Measurements from ENCODE around the gene POU3F3.

The POU3F3 gene

DNA sequence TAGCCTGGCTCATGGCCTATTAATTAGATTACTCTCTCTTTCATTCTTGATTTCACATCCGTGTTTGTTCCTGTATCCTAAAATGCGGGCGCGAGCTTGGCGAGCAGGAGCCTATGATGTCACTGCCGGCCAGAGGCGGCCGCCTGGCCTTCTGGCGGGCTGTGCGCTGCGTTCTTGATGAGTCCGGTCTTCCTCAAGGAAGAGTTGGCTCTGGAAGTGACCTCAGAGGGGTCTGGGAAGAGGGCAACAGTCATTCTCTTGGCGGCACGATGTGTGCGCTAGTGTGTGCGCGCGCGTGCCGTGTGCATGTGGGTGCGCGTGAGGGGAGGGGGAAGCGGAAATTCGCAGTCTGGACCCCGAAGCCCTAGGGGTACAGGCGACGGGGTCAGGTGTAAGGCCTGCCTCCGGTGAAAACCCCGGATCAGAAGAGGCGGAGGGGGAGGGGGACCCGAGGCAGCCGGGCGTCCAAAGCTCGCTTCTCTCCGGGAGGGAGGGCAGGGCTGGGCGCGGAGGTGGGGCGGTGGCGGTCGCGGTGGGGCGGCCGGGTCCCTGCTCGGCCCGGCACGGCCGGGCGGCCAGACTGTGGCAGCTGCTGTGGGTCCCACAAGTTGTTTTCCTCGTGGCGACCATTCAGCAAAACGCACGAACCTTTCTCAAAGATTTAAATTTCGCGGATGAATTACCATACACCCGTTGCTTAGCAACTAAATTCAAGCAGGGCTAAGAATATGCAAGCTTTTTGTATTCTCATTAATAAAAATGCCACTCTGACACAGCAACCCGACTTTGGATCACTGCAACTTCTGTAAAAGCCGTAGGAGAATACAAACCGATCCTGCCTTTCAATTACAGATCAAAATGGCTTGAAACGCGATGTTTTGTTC is 8.4 kb downstream of the POU3F3 start:
- peak; percentile 83 for DNase-seq

DNA sequence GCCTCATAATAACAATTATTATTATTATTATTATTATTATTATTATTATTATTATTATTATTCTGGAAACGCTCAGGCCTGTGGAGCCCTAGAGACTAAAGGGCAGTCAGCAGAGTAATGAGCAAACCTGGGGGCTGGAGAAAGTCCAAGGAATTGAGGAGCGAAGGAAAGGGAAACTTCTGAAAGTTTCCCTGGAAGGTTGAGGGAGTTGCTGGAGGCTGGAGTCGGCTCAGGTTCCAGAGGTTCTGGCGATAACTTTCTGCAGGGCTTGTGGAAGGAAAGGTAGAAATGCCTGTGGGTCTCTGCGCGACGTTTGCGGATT is 9.2 kb downstream of the POU3F3 start:
- DNase-seq: no peak

DNA sequence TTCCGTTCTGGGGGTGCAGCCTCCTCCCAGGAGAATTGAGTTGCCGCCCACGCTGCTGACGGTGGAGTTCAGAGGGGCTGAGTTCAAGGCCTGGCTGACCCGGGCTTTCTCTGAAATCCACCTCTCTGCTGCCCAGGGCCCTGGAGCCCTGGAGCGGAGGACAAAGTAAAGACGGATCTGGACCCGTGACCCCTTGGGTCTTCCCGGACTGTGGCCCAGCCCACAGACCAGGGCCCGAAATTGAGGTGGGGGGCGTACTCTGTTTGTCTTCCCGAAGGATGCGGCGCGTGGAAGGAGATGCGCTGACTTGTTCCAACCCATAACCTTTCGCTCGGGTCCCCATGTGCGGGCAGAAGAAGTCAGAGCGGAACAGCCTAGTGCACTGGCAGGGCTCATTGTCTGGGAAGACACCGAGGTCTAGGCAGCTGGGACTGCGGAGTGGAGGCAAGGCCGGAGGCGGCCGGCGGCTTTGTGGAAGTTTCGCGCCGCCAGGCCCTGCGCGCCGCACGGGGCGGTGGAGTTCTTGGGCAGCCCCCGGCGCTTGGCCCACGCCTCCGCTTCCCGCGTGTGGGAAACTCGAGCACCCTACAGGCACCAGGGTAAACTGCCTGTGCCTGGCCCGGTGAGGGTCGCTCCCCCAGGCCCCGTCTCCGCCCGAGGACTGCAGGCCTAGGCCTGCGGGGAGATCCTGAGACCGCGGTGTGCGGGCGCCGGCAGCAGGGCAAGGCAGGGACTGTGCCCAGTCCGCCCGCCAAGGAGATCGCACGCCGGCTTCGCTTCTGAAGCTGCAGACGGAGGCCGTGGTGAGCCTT is 9.8 kb downstream of the POU3F3 start:
- no peak for DNase-seq

DNA sequence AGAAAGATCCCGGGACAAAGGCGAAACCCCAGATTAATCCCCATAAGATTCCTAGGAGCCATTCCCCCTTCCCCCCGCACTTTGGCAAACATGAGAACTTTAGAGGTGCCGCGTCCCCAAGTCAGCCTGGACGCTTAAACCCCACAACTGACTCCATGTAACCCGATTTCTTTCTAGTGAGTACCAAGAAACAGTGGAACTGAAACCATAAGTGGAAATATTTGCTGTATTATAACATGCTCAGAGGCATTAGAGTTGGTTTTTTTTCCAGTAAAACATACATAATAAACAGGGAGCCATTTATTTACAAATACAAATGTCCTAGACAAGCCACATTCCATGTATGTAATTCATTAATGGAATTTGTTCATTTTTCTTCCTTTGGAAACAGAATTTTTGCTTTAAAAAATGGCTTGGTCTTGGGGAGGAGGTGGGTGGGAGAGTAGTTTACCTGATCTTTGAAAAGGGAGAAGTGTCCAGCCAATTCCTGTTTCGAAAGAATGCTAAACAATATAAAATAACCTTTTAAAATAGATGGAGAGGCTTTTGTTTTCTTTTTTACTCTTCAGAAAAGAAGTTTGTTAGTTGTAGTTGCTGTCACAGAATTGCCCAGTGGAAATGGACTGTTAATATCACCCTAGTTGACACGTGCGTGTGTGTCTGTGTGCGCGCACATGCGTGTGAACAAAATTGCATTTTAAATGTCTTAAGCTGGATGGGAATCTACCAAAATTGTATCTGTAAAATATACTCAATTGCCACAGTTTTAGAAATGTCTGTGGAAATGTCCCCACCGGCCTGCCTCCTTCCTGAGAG is 10.6 kb downstream of the POU3F3 start:
- DNase-seq: no peak

DNA sequence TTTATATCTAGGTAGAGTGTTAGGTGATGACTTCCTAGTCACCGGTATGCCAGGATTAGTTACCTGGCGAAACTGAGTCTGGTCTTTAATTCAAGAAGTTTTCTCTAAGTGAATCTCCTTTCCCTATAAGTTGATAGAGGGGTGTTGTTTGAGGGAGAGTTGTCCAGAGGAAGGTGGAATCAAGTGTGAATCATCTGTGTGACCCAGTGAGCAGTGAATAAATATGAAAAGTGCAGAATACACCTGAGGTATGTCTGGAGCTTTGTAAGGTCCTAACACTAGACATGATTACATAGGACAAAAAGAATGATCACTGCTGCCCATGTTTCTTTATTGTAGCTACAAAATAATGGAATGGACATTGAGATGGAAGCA is 11.2 kb downstream of the POU3F3 start:
- no peak for DNase-seq

DNA sequence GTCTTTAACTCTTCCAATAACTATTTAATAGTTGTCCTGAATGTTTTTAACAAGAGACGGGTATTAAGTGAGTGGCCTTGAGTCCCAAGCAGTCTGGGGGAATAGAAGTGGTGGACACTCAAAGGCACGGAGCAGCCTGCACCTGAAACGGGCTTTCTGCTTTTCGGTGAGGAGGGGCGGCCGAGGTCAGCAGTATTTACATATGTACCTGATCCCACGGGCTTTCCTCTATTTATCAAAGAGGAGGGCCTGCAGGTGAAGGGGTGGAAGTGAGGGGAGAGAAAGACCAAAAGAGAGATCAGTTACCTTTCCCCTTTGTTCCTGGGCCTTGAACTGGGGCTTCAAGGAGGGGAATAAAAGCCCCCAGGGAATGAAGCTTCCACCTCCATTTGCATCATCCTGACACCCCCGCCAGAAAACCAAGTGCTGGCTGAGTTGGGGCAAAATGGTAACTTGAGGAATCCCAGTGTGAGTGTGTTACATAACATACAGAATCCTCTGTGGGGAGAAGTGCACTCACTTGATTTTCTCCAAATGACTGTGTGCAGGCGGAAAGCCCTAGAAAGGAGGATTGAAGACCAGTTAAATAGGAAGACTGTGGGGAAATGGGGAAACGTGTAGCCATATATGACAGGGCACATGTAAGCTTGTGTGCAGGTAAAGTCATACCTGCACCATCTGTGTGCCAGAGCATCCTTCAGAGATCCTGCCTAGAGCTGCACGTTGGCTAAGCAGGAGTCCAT is 12.4 kb downstream of the POU3F3 start:
- DNase-seq: no peak

DNA sequence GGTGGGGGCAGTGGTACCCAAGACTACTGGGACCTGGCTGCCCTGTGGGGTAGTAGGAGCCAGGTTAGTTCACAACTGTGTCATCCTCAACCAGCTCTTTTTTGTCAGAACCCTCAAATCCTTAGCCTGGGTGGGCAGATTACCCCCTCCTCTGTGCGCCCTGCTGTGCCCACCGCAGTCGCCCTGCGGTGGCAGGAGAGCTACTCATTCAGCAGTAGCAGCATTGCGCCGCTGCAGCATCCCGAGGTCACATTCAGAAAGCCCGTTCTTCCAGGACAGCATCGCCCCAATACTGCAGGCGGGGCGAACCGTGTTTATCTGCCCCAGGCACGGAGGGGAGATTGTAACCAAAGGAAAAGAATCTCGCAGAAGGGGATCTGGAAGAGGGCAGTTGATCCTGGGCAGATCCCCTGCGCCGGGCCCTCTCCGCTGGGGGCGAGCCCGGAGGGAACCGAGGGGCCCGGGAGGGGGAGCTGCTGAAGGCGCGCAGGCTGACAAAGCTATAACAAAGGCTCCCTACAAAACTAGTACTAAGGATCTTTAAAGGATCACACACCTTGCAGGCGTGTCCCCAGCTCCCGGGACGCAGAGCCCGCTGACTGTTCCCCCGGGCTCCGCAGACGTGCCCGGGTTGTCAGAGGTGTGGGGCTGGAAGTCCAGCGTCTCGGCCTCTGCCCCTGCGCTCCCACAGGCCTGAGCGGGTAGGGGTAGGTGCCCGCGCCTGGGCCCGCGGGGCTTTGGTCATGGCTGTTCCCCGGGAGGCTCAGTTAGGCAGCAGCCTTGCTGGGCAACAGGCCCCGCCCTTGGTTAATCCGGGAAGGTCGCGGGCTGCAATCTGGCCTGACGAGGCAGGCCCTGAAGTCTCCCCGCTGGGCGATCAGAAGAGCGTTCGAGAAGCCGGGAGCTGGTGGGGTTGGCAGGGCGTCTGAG is 13.2 kb downstream of the POU3F3 start:
- DNase-seq: peak; percentile 58

DNA sequence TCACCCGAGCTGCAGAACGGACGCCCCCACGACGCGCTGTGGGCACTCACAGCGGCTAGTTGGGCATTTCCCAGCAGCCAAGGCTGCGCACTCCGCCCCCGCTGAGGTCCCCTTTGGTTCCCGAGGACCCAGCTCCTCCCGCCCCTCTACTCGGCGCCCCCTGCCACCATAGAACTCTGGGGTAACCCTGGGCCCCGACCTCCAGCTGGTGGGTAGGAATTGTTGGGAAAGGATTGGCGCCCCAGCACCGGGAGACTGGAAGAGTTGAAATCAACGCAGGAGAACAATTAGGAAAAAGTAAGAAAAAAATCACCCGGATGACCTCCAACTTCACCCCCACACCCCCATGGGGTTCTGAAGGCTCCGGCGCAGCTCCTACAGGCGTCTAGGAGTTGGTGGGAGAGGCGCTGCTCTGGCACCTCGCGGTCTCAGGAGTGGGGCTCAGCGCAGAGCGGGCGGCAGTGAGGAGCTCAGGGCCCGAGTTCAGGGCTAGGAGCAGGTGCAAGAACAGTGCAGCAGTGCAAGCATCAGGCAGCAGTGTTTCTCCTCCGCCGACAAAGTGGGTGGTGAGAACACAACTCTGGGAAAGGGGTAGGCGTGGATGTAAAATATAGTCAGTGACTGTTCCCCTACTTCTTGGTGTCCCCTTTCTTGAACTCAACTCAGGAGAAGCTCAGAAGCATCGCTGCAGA is 14.0 kb downstream of the POU3F3 start:
- no peak for DNase-seq

DNA sequence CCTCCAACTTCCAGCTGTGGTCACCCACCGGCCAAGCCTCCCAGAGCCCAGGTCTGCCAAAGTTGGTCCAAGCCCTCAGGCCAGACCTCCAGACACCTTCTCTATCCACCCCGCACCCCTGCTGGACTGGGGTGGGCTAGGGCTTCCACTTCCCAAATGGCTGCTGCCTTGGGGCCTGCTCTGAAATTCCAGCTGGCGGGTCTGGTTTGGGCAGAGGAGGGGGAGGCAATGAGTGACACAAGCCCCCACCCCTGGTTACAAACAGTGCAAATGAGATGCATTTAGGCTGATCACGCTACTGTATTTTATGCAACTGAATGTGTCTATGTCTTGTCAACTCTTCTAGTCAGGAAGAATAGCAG is 14.6 kb downstream of the POU3F3 start:
- DNase-seq: no peak

DNA sequence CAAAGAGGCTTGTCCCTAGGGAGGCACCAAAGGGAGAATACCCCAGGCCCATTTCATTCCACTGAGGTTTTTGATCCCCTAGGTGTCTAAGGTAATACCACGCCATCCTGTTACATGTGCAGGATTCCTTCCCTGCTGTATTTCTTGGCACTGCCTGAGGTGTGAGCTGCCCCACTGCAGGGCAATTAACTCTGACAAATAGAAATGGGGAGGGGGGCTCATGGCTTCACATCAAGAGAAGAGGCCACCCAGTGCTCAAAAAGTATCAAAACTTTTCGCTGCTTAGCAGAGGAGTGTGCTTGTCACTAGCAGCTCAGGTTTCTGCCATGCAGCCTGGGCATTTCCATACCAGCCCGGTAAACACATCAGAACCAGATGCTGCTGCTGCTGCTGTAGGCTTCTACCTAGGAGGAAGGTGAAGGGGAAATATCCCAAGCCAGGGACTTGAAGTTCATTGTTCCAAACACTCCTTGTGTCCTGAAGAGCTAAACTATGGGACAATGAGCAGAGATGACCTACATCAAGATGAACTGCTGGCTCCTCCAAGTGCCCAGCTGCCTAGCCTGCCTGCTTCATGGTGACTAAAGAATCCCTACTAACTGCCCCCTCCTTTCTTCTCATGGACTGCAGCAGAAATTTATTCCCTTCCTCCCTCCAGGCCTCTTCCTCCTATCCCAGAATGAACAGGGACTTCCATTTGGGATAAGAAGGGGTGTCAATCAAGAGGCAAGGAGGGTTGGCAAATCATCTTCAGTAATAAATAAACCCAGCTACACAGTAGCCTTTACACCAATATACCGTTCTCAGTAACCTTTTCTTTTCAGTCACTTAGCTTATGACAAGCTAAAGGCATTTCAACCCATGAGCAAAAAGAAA is 16.4 kb downstream of the POU3F3 start:
- no peak for DNase-seq

DNA sequence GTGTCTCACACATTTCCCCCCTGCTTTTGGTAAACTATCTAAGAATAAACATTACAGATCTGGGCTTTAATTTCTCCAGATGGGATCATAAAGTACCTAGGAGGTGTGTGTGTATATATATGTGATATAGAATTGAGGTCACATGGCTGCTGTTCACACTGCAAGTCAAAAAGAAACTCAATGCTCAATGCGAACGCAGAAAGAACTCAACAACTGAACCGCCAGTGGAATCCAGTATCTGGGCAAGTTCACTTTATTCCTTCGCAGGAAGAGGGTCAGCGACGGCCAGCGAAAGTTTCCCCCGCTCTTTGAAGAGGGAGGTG is 17.7 kb downstream of the POU3F3 start:
- DNase-seq: no peak

DNA sequence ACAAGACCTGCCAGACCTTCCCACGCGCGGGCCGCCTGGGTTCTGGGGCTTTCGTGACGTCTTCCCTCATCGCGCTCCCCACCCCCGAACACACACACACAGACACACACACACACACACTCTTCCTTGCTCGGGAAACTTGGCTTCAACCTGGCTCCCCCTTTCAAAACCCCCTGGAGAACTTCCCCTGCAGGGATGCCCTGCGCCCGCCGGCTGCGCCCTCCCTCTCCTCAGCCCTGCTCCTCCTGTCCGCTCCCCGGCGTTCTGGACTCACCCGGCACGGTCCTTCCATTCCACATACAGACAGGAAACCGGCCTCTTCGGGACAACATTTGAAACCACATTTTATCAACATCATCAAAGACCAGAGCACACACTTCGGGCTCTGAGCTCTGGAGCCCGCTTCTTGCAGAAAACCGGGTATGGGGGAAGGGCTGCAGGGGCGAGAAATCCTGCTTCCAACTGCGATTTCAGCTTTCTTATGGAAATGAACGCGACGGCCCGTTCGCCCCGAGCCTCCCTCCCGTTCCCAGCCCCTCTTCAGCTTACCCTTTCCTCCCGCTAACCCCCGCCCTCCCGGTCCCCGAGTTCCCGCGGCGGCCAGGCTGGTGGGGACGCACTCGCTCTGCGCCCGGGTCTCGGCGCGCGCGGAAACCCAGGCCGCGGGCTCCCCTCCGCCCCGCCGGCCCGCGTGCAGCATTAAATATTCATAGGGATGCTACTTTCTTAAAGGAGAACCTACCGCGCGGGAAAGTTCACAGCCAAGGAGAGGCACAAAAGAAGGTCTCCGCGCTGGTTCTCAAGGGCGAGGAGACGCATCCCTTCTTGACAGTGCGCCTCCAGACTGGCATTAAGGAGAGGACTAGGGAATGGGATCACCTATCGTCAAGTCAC is 18.3 kb downstream of the POU3F3 start:
- DNase-seq: no peak

DNA sequence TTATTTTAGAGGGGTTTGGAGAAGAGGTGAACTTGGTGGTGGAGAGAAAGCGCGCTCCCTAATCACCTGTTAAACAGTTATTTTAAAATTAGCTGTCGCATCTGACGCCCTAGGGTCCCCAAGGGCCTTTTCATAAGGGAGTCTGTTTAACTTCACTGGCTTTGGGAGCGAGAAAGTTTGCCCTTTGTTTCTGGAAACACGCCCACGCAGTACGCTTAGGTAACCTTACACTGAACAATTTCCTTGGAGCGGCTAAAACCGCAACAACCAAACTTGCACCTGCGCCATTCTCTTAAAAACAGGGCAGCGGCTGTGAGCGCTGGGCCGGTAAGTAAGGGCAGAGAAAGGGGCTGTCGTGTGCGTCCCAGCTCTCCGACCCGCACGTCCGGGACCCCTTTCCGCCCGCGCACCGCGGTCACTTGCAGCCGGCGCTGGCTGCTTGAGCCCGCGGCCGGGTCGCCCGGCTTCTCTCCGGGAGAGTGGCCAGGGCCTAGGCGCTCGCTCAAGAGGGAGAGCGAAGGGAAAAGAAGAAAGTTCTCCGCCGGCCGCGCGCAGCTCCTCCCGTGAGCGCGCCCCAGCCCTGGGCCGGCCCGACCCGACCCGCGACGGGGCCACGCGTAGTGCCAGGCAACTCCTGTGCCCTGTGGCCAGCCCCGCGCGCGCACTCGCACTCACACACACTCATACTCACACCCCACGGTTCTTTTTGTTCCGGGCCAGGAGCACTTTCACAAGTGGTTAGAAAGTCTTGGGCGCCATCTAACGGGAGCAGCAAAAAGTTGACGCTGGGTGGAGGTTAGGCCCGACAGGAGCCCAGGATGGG is 19.2 kb downstream of the POU3F3 start:
- peak; percentile 88 for DNase-seq

DNA sequence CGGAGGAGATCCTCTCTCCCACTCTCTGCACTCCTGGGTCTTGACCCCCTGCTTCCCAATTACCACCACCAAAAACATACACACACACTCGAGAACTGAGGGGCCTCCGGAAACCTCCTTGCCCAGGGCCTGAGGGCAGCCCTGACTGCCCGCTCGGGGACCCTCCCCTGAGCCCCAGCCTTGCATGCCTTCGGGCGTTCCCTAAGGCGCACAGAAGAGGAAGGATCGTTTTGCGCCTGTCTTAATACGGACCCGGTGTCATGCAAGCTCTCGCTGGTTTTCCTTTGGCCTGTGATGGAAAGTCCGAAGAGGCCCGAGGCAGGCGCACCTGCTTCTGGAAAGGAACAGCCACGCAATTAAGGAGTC is 19.8 kb downstream of the POU3F3 start:
- no peak for DNase-seq

DNA sequence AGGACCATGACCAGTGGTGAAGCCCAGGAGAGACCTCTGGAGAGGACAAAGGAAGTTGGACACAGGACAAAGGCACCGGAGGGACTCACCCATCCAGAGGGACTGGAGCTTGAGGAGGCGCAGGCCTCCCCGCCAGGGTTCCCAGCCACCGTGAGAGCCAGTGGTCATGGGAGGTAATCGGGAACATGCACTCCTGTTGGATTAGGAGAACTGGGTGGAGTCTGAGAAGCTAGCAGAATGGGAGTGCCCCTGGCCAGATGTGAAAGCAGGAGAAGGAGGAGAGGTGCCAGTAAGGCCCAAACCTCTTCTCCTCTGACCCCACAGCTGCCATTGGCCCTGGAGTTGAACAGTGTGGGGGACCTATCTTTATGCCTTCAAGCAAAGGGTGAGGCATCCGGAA is 20.3 kb downstream of the POU3F3 start:
- peak; percentile 50 for DNase-seq

DNA sequence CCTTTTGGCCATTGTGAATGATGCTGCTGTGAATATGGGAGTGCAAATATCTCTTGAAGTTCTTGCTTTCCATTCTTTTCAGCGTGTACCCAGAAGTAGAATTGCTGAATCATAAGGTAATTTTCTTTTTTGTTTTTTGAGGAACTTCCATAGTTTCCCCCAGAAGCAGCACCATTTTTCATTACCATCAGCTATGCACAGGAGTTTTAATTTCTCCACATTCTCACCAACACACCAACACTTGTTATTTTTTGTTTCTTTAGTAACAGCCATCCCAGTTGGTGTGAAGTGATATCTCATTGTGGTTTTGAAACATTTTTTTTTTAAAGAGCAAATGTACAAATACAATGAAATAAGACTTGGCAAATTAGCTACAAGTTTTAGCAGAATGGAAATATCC is 21.3 kb downstream of the POU3F3 start:
- DNase-seq: no peak

DNA sequence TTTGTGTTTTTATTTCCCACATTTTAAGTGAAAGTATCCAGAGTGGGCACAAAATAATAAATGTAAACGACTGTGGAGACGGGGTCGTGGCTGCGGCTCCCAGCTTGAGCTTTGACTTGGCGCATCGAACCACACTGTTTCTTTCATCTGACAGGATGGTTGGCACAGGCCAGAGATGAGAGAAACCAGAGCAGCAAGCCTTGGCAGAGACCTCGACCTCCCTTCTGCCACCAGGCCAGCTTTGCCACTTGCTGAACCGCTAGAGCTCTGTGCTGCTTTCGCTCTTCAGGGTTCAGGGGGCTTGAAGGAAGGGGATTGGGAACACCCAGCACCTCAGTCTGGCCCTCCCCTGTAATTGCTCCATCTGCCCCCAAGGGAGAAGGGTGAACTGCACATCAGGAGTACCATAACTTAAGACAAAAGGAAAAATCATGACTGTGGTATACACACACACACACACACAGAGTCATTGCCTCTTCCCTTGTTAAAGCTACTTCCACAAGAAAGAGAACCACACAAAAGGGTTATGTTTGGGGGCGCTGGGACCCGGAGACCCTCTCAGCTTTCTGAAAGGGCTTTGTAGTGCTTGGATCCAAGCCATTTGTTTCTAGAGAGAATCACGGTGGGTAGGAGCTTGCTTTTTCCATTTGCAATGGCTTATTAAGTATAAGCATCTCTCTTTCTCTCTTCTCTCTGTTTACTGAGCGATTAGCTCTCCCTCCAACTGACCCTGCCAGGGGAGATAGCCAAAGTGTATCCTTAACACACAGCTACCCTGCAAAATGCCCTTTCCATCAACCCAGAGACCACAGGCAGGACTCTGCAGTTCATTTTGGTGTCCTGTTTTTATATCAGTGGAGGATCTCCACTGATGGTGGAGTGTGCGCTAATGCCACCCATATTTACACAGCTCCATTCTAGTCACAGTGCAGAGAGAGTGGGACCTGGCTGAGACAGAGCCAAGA is 23.0 kb downstream of the POU3F3 start:
- DNase-seq: no peak

All from islet precursor cell (in vitro differentiated cells).